OCI-LY1 (cell line): ENCODE results near the gene CCDC187.

ENCODE experiments used
- H2AFZ ChIP-seq: fragments of 200-600 bp; sonication (generic), shearing (Covaris generic); 2 replicates; pipeline ENCODE4 v1.6.0; 2014; ENCODE audit warnings: antibody characterized with exemption, mild to moderate bottlenecking, low read length
- H3F3A ChIP-seq: fragments of 200-600 bp; sonication (generic), shearing (Covaris generic); 2 replicates; pipeline ENCODE4 v1.6.0; 2014; ENCODE audit warnings: mild to moderate bottlenecking, antibody characterized with exemption, low read length, moderate library complexity; ENCODE audit not compliant: insufficient read depth
- H3K27ac ChIP-seq: fragments of 200-600 bp; sonication (generic); 2 replicates; pipeline ENCODE4 v1.5.1; 2014; ENCODE audit warnings: low read length, mixed run types, mild to moderate bottlenecking, low read depth; ENCODE audit not compliant: poor library complexity, severe bottlenecking
- H3K27me3 ChIP-seq: fragments of 200-600 bp; sonication (generic); 2 replicates; pipeline ENCODE4 v1.6.0; 2014; ENCODE audit warnings: antibody characterized with exemption, mild to moderate bottlenecking, low read length, moderate library complexity; ENCODE audit not compliant: insufficient read depth
- H3K36me3 ChIP-seq: fragments of 200-600 bp; sonication (generic); 2 replicates; pipeline ENCODE4 v1.6.1; 2014; ENCODE audit warnings: mild to moderate bottlenecking, antibody characterized with exemption, low read length, moderate library complexity, mixed read lengths; ENCODE audit not compliant: insufficient read depth
- H3K4me1 ChIP-seq: fragments of 200-600 bp; sonication (generic); 2 replicates; pipeline ENCODE4 v1.5.1; 2014; ENCODE audit warnings: mild to moderate bottlenecking, low read length, moderate library complexity; ENCODE audit not compliant: insufficient read depth, severe bottlenecking
- H3K4me2 ChIP-seq: fragments of 200-600 bp; sonication (generic), shearing (Covaris generic); 2 replicates; pipeline ENCODE4 v1.6.1; 2014; ENCODE audit warnings: low read length
- H3K4me3 ChIP-seq: fragments of 200-600 bp; sonication (generic); 2 replicates; pipeline ENCODE4 v1.5.1; 2014; ENCODE audit warnings: low read length, low read depth, mild to moderate bottlenecking, mixed read lengths; ENCODE audit not compliant: poor library complexity, severe bottlenecking
- H3K79me2 ChIP-seq: fragments of 200-600 bp; shearing (Covaris generic); 2 replicates; pipeline ENCODE4 v1.6.1; 2016; ENCODE audit warnings: mixed run types, low read length, mixed read lengths; ENCODE audit not compliant: insufficient read depth
- H3K9ac ChIP-seq: fragments of 200-600 bp; sonication (generic), shearing (Covaris generic); 2 replicates; pipeline ENCODE4 v1.6.1; 2014; ENCODE audit warnings: mild to moderate bottlenecking, low read length, mixed read lengths
- H3K9me2 ChIP-seq: fragments of 200-600 bp; sonication (generic), shearing (Covaris generic); 2 replicates; pipeline ENCODE4 v1.6.1; 2014; ENCODE audit warnings: low read depth, mild to moderate bottlenecking, low read length, mixed read lengths
- H3K9me3 ChIP-seq: fragments of 200-600 bp; shearing (Covaris generic); 2 replicates; pipeline ENCODE4 v1.6.1; 2014; ENCODE audit warnings: low read length, mixed read lengths
- H4K20me1 ChIP-seq: fragments of 200-600 bp; sonication (generic), shearing (Covaris generic); 2 replicates; pipeline ENCODE4 v1.6.0; 2016; ENCODE audit warnings: mild to moderate bottlenecking, low read length; ENCODE audit not compliant: insufficient read depth
- CTCF ChIP-seq: fragments of 200-600 bp; sonication (generic), shearing (Covaris generic); IDR thresholded peaks from 2 replicates; pipeline ENCODE4 v1.5.1; 2017; ENCODE audit warnings: mild to moderate bottlenecking, antibody characterized with exemption, low read length, moderate library complexity, mixed read lengths
- EZH2 ChIP-seq: fragments of 200-600 bp; sonication (generic), shearing (Covaris generic); IDR thresholded peaks from 2 replicates; pipeline ENCODE4 v1.8.0; 2017; ENCODE audit warnings: borderline replicate concordance, mixed run types, mild to moderate bottlenecking, antibody characterized with exemption, low read length, moderate library complexity, mixed read lengths

Gene CCDC187

GRCh38 chr9:136241542-136241941, 62.4 kb downstream of the CCDC187 start:
- Histone ChIP-seq H3K4me3 (peak overlapping the region; percentile 40), H3K9me3 (no peaks in the 10 kb centered on the region), H3K27ac (peak overlapping the region; percentile 89), H3K36me3 (peaks cover 44% of the 10 kb centered on the region), H3K79me2 (peaks cover 48% of the 10 kb centered on the region), H3K4me1 (peaks cover 81% of the 10 kb centered on the region), H4K20me1 (no peaks in the 10 kb centered on the region), H2AFZ (no peak overlapping the region), H3K9ac (peak overlapping the region; percentile 33; the same call in 1 of the 2 replicates), H3K27me3 (no peaks in the 10 kb centered on the region), H3K4me2 (peak overlapping the region; percentile 84), H3F3A (peaks cover 9% of the 10 kb centered on the region; the same call in 1 of the 2 replicates), H3K9me2 (no peaks in the 10 kb centered on the region)
- TF ChIP-seq CTCF: peak; percentile 11; the same call in 1 of the 2 replicates
- no peak for TF ChIP-seq EZH2

- TF ChIP-seq EZH2 (no peak), CTCF (no peak)
- H3K9ac ChIP-seq: peak overlapping the region; percentile 33; the same call in 1 of the 2 replicates
- H4K20me1 ChIP-seq: no peaks in the 10 kb centered on the region
These were observed 63.0 kb downstream of the CCDC187 start for GRCh38 chr9:136240941-136241340.

GRCh38 chr9:136239983-136240330, 63.9 kb downstream of the CCDC187 start:
- Histone ChIP-seq H3K9me2 (no peaks in the 10 kb centered on the region), H4K20me1 (no peaks in the 10 kb centered on the region), H2AFZ (no peak overlapping the region), H3K27me3 (no peaks in the 10 kb centered on the region), H3K4me2 (peak overlapping the region; percentile 84), H3K36me3 (peaks cover 59% of the 10 kb centered on the region), H3K4me3 (peak overlapping the region; percentile 40), H3K79me2 (peaks cover 48% of the 10 kb centered on the region), H3K9me3 (no peaks in the 10 kb centered on the region), H3K9ac (no peak overlapping the region), H3K27ac (peak overlapping the region; percentile 89), H3K4me1 (peaks cover 75% of the 10 kb centered on the region), H3F3A (peaks cover 9% of the 10 kb centered on the region; the same call in 1 of the 2 replicates)
- TF ChIP-seq EZH2: no peak
- no peak for TF ChIP-seq CTCF

More at GRCh38 chr9:136240941-136241340, 63.0 kb downstream of the CCDC187 start:
- H3K9me2 ChIP-seq: no peaks in the 10 kb centered on the region
- no peaks in the 10 kb centered on the region for H3K9me3 ChIP-seq
- H3K27ac ChIP-seq: peak overlapping the region; percentile 89
- H3K4me1 ChIP-seq: peaks cover 76% of the 10 kb centered on the region
- no peaks in the 10 kb centered on the region for H3K27me3 ChIP-seq
- H3K4me2 ChIP-seq: peak overlapping the region; percentile 84
- H3K4me3 ChIP-seq: peak overlapping the region; percentile 40
- peaks cover 9% of the 10 kb centered on the region; the same call in 1 of the 2 replicates for H3F3A ChIP-seq
- H3K79me2 ChIP-seq: peaks cover 48% of the 10 kb centered on the region
- H3K36me3 ChIP-seq: peaks cover 50% of the 10 kb centered on the region
- H2AFZ ChIP-seq: no peak overlapping the region
